ENCODE results near the gene NPC1L1.
"Not testable (repeated sequence)": the region's sequence is repeated elsewhere in the genome, so short reads cannot be mapped to it uniquely, and the experiment has no call there.

NPC1L1 gene

DNA sequence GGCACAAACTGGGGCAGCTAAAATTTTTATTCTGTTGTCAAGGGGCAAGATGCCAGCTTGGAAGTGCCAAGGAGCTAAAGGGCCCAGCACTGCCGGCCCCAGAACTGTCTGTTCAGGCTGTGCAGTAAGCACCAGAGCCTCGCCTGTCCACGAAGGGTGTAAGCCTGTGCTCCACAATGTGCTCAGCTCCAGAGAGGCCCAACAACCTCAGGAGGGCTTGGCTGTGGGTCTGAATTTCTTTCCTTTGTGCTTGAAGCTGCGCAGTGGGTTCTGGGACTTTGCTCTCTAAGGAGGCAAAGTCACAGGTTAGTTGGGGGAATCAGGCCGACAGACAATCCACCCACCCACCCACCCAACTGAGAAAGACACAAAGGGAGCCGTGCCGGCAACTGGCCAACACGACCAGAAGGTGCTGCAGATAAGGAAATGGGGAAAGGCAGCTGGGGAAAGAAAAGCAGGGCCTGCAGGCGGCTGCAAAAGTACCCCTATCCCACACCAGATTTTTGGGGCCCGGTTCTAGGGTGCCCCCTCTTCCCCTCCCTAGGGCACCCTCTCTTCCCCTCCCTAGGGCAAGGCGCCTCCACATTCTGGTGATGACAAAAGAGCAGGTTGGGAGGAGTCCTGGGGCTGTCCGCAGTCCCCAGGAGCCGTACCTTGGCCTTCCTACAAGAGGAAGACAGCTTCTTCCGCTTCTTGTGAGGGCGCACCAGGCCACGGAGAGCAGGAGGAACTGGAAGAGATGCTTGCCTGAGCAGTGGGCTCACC is 24.8 kb upstream of the NPC1L1 start:
- no peak for DNase-seq (ENCODE audit: low spot score)

GRCh38 chr7:44565097-44565794 is 24.1 kb upstream of the NPC1L1 start:
- peak; percentile 52 for DNase-seq (ENCODE audit: low spot score)

DNA sequence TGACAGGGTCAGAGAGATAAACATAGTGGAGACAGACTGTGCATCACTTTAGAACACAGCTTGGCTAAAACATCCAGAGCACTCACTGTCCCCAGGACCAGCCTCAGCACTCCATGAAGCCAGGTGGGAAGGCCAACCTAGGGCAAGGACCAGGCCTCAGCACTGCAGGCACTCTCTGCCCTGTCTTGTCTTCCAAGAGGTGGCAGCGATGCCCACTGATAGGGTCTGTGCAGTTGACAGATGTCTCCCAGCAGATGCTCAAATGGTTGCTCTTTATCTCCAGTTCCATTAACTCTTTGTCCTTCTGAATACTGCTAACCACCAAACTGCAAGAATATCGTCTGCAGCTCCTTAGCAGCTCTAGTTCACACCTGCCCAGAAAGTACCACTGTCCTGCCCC is 23.5 kb upstream of the NPC1L1 start:
- DNase-seq (ENCODE audit: low spot score): no peak

GRCh38 chr7:44563171-44563679 is 22.1 kb upstream of the NPC1L1 start:
- DNase-seq (ENCODE audit: low spot score): no peak

- not testable (repeated sequence) for DNase-seq (ENCODE audit: low spot score)
These were observed 21.5 kb upstream of the NPC1L1 start for GRCh38 chr7:44562622-44562962.

DNA sequence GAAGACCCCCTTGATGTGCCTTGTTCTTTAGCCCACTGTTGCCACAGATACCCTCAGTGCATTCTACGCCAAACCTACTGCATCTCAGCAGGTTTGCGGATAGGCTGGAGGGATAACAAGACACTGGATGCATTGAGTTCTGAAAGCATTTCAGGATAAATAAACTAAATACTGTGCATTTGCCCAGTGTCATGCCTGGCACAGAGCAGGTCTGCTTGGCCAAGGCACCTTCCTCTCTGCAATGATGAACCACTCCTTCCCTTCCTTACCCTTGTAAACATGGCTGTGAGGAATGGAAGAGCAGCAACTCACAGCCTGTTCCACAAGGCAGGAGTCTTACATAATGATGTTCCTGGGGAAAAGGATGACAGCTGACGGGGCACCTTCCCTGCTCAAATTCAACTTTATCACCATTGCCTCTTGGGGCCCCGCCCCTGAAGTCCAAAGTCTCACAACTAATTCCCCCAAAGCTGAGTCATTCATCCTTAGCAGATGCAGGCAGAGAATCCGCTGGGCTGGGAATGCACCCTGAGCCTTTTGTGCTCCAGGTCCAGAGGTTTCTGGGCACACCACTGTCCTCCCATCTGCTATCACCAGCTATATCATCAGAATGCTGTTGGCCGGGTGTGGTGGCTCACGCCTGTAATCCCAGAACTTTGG is 21.0 kb upstream of the NPC1L1 start:
- no peak for DNase-seq (ENCODE audit: low spot score)

DNA sequence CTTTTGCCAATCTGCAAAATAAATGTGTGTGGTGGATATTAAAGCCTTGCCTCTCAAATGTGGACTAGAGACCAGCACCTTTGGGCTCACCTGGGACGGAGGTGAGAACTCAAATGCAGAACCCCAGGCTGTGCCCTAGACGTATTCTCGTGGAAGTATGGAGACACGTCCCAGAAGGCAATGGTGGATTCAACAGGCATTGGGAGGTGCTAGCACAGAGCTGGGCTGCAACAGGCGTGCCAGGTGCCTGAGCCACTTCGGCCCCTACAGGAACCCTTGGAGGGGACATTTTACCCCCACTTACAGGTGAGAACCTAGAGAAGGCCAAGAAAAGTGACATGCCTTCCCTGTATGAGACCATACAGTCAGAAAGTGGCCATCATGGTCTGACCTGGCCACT is 20.4 kb upstream of the NPC1L1 start:
- DNase-seq (ENCODE audit: low spot score): no peak

- no peak for DNase-seq (ENCODE audit: low spot score)
These were observed 18.4 kb upstream of the NPC1L1 start for GRCh38 chr7:44559485-44559884.

DNA sequence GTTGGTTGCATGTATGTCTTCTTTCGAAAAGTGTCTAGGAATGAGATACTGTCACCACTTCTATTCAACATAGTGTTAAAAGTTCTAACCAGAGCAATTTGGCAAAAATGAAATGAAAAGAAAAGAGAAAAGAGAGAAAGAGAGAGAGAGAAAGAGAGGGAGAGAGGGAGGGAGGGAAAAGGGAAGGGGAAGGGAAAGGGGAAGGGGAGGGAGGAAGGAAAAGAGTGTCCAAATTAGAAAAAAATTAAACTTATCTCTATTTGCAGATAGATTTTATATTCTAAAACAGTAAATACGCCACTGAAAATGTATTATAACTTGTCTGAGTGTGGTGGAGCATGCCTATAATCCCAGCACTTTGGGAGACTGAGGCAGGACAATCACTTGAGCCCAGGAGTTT is 16.4 kb upstream of the NPC1L1 start:
- DNase-seq (ENCODE audit: low spot score): no peak

GRCh38 chr7:44555350-44555749 is 14.2 kb upstream of the NPC1L1 start:
- no peak for DNase-seq (ENCODE audit: low spot score)

GRCh38 chr7:44552473-44553005 is 11.4 kb upstream of the NPC1L1 start:
- not testable (repeated sequence) for DNase-seq (ENCODE audit: low spot score)

- DNase-seq (ENCODE audit: low spot score): no peak
These were observed 8.3 kb upstream of the NPC1L1 start for GRCh38 chr7:44549457-44549856.

DNA sequence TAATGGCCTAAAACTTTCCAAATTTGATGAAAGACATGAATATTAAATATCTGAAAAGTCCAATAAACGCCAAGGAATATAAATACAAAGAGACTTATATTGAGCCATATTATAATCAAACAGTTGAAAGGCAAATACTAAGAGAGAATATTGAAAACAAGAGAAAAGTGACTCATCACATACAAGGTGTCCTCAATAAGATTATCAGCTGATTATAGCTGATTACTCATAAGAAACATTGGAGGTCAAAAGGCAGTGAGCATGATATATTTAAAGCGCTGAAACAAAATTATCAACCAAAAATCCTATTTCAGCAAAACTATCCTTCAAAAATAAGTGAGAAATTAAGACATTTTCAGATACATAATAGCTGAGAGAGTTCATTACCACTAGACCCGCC is 7.8 kb upstream of the NPC1L1 start:
- DNase-seq (ENCODE audit: low spot score): no peak

- DNase-seq (ENCODE audit: low spot score): no peak
These were observed 6.6 kb upstream of the NPC1L1 start for GRCh38 chr7:44547536-44548231.

- DNase-seq (ENCODE audit: low spot score): no peak
These were observed 913 bp upstream of the NPC1L1 start for GRCh38 chr7:44541876-44542610.

DNA sequence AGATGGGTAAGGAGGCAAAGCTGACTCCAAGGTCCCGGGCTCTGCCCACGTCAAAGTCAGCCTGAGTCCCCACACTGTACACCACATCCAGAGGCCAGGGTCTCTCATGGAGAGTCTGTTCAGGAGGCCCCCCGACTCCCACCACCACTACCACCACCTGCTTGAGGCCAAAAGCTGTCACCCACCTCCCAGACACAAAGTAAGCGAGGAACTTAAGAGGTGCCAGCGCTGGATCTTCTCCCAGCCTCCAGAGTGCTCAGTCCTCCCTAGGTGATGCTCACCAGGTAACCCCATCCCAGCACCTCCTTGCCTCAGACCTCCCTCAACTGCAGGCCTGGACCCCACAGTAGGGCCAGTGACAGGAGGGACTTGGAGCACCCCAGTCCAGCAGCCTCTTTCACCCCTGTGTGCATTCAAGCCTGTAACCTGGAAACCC is 520 bp downstream of the NPC1L1 start:
- DNase-seq (ENCODE audit: low spot score): no peak

- no peak for DNase-seq (ENCODE audit: low spot score)
These were observed 1.2 kb downstream of the NPC1L1 start for GRCh38 chr7:44539669-44540506.

- DNase-seq (ENCODE audit: low spot score): no peak
These were observed 2.1 kb downstream of the NPC1L1 start for GRCh38 chr7:44538798-44539668.

DNA sequence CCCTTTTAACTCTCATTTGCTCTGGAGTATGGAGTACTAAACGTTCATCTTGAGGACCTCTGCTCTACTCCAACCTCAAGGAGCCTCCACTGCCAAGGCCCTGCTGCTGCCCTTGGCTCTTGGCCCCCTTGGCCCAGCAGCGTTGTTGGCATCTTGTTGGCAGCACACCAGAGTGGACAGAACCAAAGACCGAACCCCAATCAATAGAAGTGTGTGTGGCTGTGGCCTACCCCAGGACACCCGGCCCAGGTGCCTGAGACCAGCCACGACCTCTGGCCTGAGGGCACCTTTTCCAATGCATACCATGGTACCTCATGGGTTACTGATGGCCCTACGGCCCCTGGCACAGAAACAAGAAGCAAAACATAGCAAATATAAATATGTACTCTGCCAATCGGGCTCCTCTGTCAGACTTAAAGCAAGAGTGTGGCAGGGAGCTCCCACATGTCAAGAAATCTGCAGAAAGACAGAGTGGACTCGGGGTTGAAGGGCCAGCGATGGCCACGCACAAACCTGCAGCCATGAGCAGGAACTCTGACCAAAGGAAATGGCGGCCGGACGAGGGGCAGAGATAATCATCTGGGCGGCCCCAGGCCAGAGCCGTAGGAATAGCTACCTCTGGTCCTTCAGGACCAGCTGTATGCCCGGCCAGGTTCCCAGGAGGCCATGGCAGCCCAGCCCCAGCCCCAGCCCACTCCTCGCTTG is 2.9 kb downstream of the NPC1L1 start:
- no peak for DNase-seq (ENCODE audit: low spot score)

All from globus pallidus (tissue), 1 donor.